HCT116 (cell line): ENCODE results near the gene CLN6. TPM values are rescaled to one million over a fixed set of nuclear protein-coding genes. Genes with fewer than 3 reads are reported as not detected.
"Not testable (repeated sequence)": the region's sequence is repeated elsewhere in the genome, so short reads cannot be mapped to it uniquely, and the experiment has no call there.

Experiments
- ATAC-seq: fragments of 200-7000 bp; cut with Tn5 transposase; 2 replicates; pipeline ENCODE4 v1.9.1; 2020; ENCODE audit warnings: mild to moderate bottlenecking, moderate library complexity
- BruUV-seq: library from RNA; stranded (reverse); fragments of 400-500 nt; replicated peaks from 2 replicates; lab custom pipeline; 2021; lab: Mats Ljungman, UMichigan
- CTCF ChIA-PET: fragments of 300-600 bp; sonication (Branson Sonifier 250); formaldehyde crosslinking; loops from one replicate; lab custom pipeline; 2021; ENCODE audit warnings: antibody characterized with exemption; lab: Charles Lee
- POLR2A ChIA-PET: fragments of 300-600, 350-600 bp; sonication (Branson Sonifier 250); formaldehyde crosslinking; loops from one replicate; lab custom pipeline; 2021; ENCODE audit warnings: antibody characterized with exemption; lab: Charles Lee
- RAD21 ChIA-PET, 2 experiments: fragments of 300-600 bp; sonication (Branson Sonifier 250); formaldehyde crosslinking; loops; one replicate each; lab custom pipeline; 2023; ENCODE audit warnings: low total read pairs in 2 of 2; ENCODE audit not compliant: uncharacterized antibody in 2 of 2, unreplicated experiment in 2 of 2, low non-redundant PET in 1 of 2; lab: Charles Lee
- DNase-seq: peaks from one replicate; pipeline ENCODE4 v3.0.0-alpha.2; 2010; ENCODE audit warnings: low read depth, low spot score
- H2AFZ ChIP-seq: fragments of 200-600 bp; shearing (Covaris generic), sonication (generic); 2 replicates; pipeline ENCODE4 v1.6.1; 2017; ENCODE audit warnings: low read depth, mixed run types, mixed read lengths, antibody characterized with exemption, low read length; ENCODE audit not compliant: poor library complexity, severe bottlenecking
- H3K27ac ChIP-seq: 2 replicates; pipeline ENCODE4 v1.5.1; 2012; ENCODE audit warnings: low read depth, low read length
- H3K27me3 ChIP-seq: fragments of 200-600 bp; sonication (generic); 2 replicates; pipeline ENCODE4 v1.6.1; 2016; ENCODE audit warnings: mixed run types, low read length, mixed read lengths; ENCODE audit not compliant: insufficient read depth
- H3K36me3 ChIP-seq, 2 experiments: fragments of 200-500 bp in 1 of 2; fragments of 200-600 bp in 1 of 2; sonication (Bioruptor generic) in 1 of 2; sonication (generic) in 1 of 2; 2 replicates each; pipeline versions ENCODE4 v1.5.1 to v1.6.1; 2014 to 2016; ENCODE audit warnings: low read length in 2 of 2, inconsistent platforms in 1 of 2, mixed read lengths in 1 of 2, mixed run types in 1 of 2; ENCODE audit not compliant: insufficient read depth in 2 of 2, control insufficient read depth in 1 of 2
- H3K4me1 ChIP-seq, 2 experiments: fragments of 200-600 bp in 1 of 2; sonication (generic) in 1 of 2; 2 replicates each; pipeline versions ENCODE4 v1.5.1 to v1.6.1; 2012 to 2017; ENCODE audit warnings: low read length in 2 of 2, inconsistent platforms in 1 of 2, mild to moderate bottlenecking in 1 of 2, mixed read lengths in 1 of 2, mixed run types in 1 of 2, moderate library complexity in 1 of 2; ENCODE audit not compliant: insufficient read depth in 2 of 2, control insufficient read depth in 1 of 2
- H3K4me2 ChIP-seq: fragments of 200-600 bp; sonication (generic); 2 replicates; pipeline ENCODE4 v1.6.1; 2017; ENCODE audit warnings: mixed run types, low read length, mixed read lengths
- H3K4me3 ChIP-seq, 2 experiments: fragments of 200-600 bp in 1 of 2; sonication (generic) in 1 of 2; replicated peaks in 1 of 2; 2 replicates each; pipeline ENCODE4 v1.5.1; 2011 to 2016; ENCODE audit warnings: low read length in 2 of 2, control low read depth in 1 of 2, low read depth in 1 of 2, mild to moderate bottlenecking in 1 of 2, mixed read lengths in 1 of 2, mixed run types in 1 of 2
- H3K79me2 ChIP-seq: fragments of 200-600 bp; sonication (generic); 2 replicates; pipeline ENCODE4 v1.6.1; 2017; ENCODE audit warnings: mild to moderate bottlenecking, mixed run types, low read length, moderate library complexity, mixed read lengths; ENCODE audit not compliant: insufficient read depth
- H3K9ac ChIP-seq: fragments of 200-600 bp; sonication (generic); 2 replicates; pipeline ENCODE4 v1.6.1; 2016; ENCODE audit warnings: low read length, mixed read lengths
- H3K9me2 ChIP-seq: fragments of 200-600 bp; sonication (generic), shearing (Covaris generic); 2 replicates; pipeline ENCODE4 v1.6.1; 2017; ENCODE audit warnings: mixed run types, mild to moderate bottlenecking, moderate library complexity; ENCODE audit not compliant: insufficient read depth
- H3K9me3 ChIP-seq, 2 experiments: fragments of 200-500 bp in 1 of 2; fragments of 200-600 bp in 1 of 2; sonication (Bioruptor generic) in 1 of 2; sonication (generic) in 1 of 2; 2 replicates each; pipeline ENCODE4 v1.6.1; 2014 to 2017; ENCODE audit warnings: low read length in 2 of 2, mixed read lengths in 2 of 2, inconsistent platforms in 1 of 2, low read depth in 1 of 2, mild to moderate bottlenecking in 1 of 2, mixed run types in 1 of 2, moderate library complexity in 1 of 2; ENCODE audit not compliant: control insufficient read depth in 1 of 2, insufficient read depth in 1 of 2
- H4K20me1 ChIP-seq: fragments of 200-600 bp; sonication (generic), shearing (Covaris generic); 2 replicates; pipeline ENCODE4 v1.6.1; 2017; ENCODE audit warnings: mixed run types, mild to moderate bottlenecking, moderate library complexity; ENCODE audit not compliant: insufficient read depth
- ATF3 ChIP-seq: IDR thresholded peaks from 2 replicates; pipeline ENCODE4 v1.6.1; 2012
- CBX3 ChIP-seq: IDR thresholded peaks from 2 replicates; pipeline ENCODE4 v1.6.1; 2012; ENCODE audit warnings: low read depth
- CTCF ChIP-seq, 3 experiments: fragments of 200-600 bp in 1 of 3; sonication (generic) in 1 of 3; IDR thresholded peaks in 2 of 3; conservative IDR thresholded peaks in 1 of 3; 2 replicates each; pipeline ENCODE4 v1.5.1; 2012 to 2017; ENCODE audit warnings: low read depth in 2 of 3, low read length in 2 of 3, antibody characterized with exemption in 1 of 3, borderline replicate concordance in 1 of 3, control low read depth in 1 of 3, mild to moderate bottlenecking in 1 of 3, mixed read lengths in 1 of 3, mixed run types in 1 of 3, moderate library complexity in 1 of 3; ENCODE audit not compliant: insufficient read depth in 1 of 3
- ELF1 ChIP-seq: IDR thresholded peaks from 2 replicates; pipeline ENCODE4 v1.6.1; 2012; ENCODE audit warnings: low read depth, borderline replicate concordance
- EZH2 ChIP-seq: fragments of 200-600 bp; sonication (generic); IDR thresholded peaks from 2 replicates; pipeline ENCODE4 v1.6.1; 2017; ENCODE audit warnings: antibody characterized with exemption, mixed run types
- EZH2phosphoT487 ChIP-seq: fragments of 200-600 bp; IDR thresholded peaks from 2 replicates; pipeline ENCODE4 v1.6.1; 2018; ENCODE audit warnings: antibody characterized with exemption, borderline replicate concordance
- FOSL1 ChIP-seq: IDR thresholded peaks from 2 replicates; pipeline ENCODE4 v1.6.1; 2012; ENCODE audit warnings: low read depth
- JUND ChIP-seq: IDR thresholded peaks from 2 replicates; pipeline ENCODE4 v1.6.1; 2012
- REST ChIP-seq: IDR thresholded peaks from 2 replicates; pipeline ENCODE4 v1.6.1; 2012; ENCODE audit warnings: low read depth
- SRF ChIP-seq: IDR thresholded peaks from 2 replicates; pipeline ENCODE4 v1.6.1; 2012; ENCODE audit warnings: low read depth
- ZBTB33 ChIP-seq: IDR thresholded peaks from 2 replicates; pipeline ENCODE4 v1.6.1; 2011; ENCODE audit warnings: mild to moderate bottlenecking, low read length, moderate library complexity; ENCODE audit not compliant: insufficient replicate concordance; ENCODE audit errors: extremely low read depth
- ZNF274 ChIP-seq: fragments of 200-500 bp; sonication (Bioruptor generic); IDR thresholded peaks from 2 replicates; pipeline ENCODE4 v1.6.1; 2014; ENCODE audit warnings: mild to moderate bottlenecking, low read depth, low read length, inconsistent platforms
- intact Hi-C: fragments of 100-400 bp; cut with micrococcal nuclease; formaldehyde crosslinking; loops from 2 replicates; pipeline ENCODE4 v1.10.0; 2022
- total RNA-seq: library from RNA; stranded (reverse); gene quantifications from one replicate; pipeline ENCODE4 v1.2.1, GENCODE V29; 2021; ENCODE audit not compliant: unreplicated experiment

CLN6 gene
- total RNA-seq, 1 experiment from 2014 or later = 44.1 TPM

GRCh38 chr15:68227643-68228142 is 1.8 kb downstream of the CLN6 start:
- BruUV-seq = no TSS peak
- H3K36me3 ChIP-seq = peaks cover 0 to 9% of the 10 kb centered on the region in 2 experiments; a peak in 1 of 4 replicates
- POLR2A ChIA-PET = no interaction called here
- no peak for TF ChIP-seq EZH2phosphoT487
- no peak for TF ChIP-seq SRF
- no peak for TF ChIP-seq EZH2
- no peak for TF ChIP-seq CBX3
- no peak for TF ChIP-seq ZNF274
- no peak for TF ChIP-seq ELF1
- no peak for TF ChIP-seq ATF3
- TF ChIP-seq JUND = no peak
- no peak for TF ChIP-seq CTCF (IDR thresholded peaks at IDR 0.05 in 2 of 3, conservative IDR thresholded peaks at IDR 0.05 in 1 of 3; ENCODE audit: borderline replicate concordance in 1 of 3, insufficient read depth in 1 of 3, low read depth in 2 of 3, low read length in 2 of 3)
- TF ChIP-seq FOSL1 = no peak
- TF ChIP-seq ZBTB33 = no peak
- no peak for TF ChIP-seq REST
- peak overlapping the region; percentile 90 for H3K9ac ChIP-seq
- H3K4me2 ChIP-seq = peak overlapping the region; percentile 98
- H3K4me1 ChIP-seq = peaks cover 10 to 27% of the 10 kb centered on the region in 2 experiments; a peak in 3 of 4 replicates
- H3K4me3 ChIP-seq = peak overlapping the region; percentile 85 to 94
- DNase-seq (no peak), ATAC-seq (no peak)
- no peaks in the 10 kb centered on the region for H3K9me2 ChIP-seq
- intact Hi-C loops = no loop called here
- CTCF ChIA-PET = no interaction called here
- no peak overlapping the region for H2AFZ ChIP-seq
- no peaks in the 10 kb centered on the region; the same call in 1 of the 2 replicates for H4K20me1 ChIP-seq
- H3K27ac ChIP-seq = peak overlapping the region; percentile 5; the same call in 1 of the 2 replicates
- no peaks in the 10 kb centered on the region for H3K27me3 ChIP-seq
- RAD21 ChIA-PET = no interaction called here
- peaks cover 65% of the 10 kb centered on the region for H3K79me2 ChIP-seq
- no peaks in the 10 kb centered on the region for H3K9me3 ChIP-seq

- CTCF ChIA-PET = interaction anchor here (1.8 kb wide), 1 partner anchor 324 kb away, joined by 3 read pairs; no protein-coding TSS in a partner anchor
- RAD21 ChIA-PET, POLR2A ChIA-PET, H3K9me3 ChIP-seq, H3K9me2 ChIP-seq, DNase-seq, H3K4me2 ChIP-seq, H3K27me3 ChIP-seq, H3K4me3 ChIP-seq, H4K20me1 ChIP-seq, BruUV-seq, H3K36me3 ChIP-seq, H3K27ac ChIP-seq, intact Hi-C loops, H2AFZ ChIP-seq, ATAC-seq, H3K9ac ChIP-seq: not testable (repeated sequence)
- Histone ChIP-seq H3K79me2 (peaks cover 68% of the 10 kb centered on the region), H3K4me1 (peaks cover 10 to 24% of the 10 kb centered on the region in 2 experiments; a peak in 3 of 4 replicates)
Measured at GRCh38 chr15:68225442-68225841, 4.1 kb downstream of the CLN6 start.
